ENCODE data around the gene SH3BGR. TPM values are rescaled to one million over a fixed set of nuclear protein-coding genes. Genes with fewer than 3 reads are reported as not detected.

Gene SH3BGR
- total and polyA plus RNA-seq, 2 of the 4 experiments (the other 2 are of a cell fraction): 1.6 to 2.0 TPM

GRCh38 chr21:39484711-39485276, 33.0 kb downstream of the SH3BGR start:
- H3K23ac ChIP-seq (ENCODE audit: low read depth, low read length): no peak overlapping the region
- H3K9ac ChIP-seq (ENCODE audit: low read depth, low read length): no peak overlapping the region
- WGBS, 2 experiments (ENCODE audit: extremely low coverage in 2 of 2, insufficient read length in 1 of 2): no CpG with 5 or more reads among the region's 6 CpGs
- H3K27ac ChIP-seq (ENCODE audit: insufficient read depth, low read length): no peak overlapping the region
- in situ Hi-C loops (cut with MboI; ENCODE audit: low sequenced_read_pairs): no loop called here
- no peak overlapping the region for H3K18ac ChIP-seq (ENCODE audit: low read depth, low read length)
- no peaks in the 10 kb centered on the region for H3K9me3 ChIP-seq (ENCODE audit: control insufficient read depth, insufficient read depth, low read length)
- no peak overlapping the region for H2BK15ac ChIP-seq (ENCODE audit: low read depth, low read length)
- no peak overlapping the region for H3K56ac ChIP-seq (ENCODE audit: extremely low read depth, insufficient read depth, low read length)
- dilution Hi-C loops (cut with HindIII; ENCODE audit: low sequenced_read_pairs, unreplicated experiment): no loop called here
- no peak overlapping the region for H4K8ac ChIP-seq (ENCODE audit: low read depth in 2 of 2, low read length in 2 of 2)
- TF ChIP-seq POLR2A (IDR thresholded peaks at IDR 0.05; ENCODE audit: low read depth, low read length) (no peak), RFX5 (IDR thresholded peaks at IDR 0.05; ENCODE audit: low read depth, low read length) (no peak), FOS (IDR thresholded peaks at IDR 0.05; ENCODE audit: low read depth, low read length) (no peak), BHLHE40 (IDR thresholded peaks at IDR 0.05; ENCODE audit: low read depth, low read length) (no peak)
- H4K5ac ChIP-seq (ENCODE audit: low read depth, low read length): no peak overlapping the region
- no peaks in the 10 kb centered on the region for H3K9me1 ChIP-seq (ENCODE audit: insufficient read depth, low read length)
- no peaks in the 10 kb centered on the region for H3K79me1 ChIP-seq (ENCODE audit: low read depth in 1 of 2, low read length in 2 of 2)
- no peak for ATAC-seq (ENCODE audit: low read depth)
- H2AFZ ChIP-seq (replicated peaks; ENCODE audit: low read length, poor library complexity): no peak overlapping the region
- no peaks in the 10 kb centered on the region for H3K27me3 ChIP-seq (ENCODE audit: control insufficient read depth, insufficient read depth, low read length)
- intact Hi-C loops (cut with micrococcal nuclease): no loop called here
- H3K36me3 ChIP-seq (ENCODE audit: control insufficient read depth, insufficient read depth, low read length): no peaks in the 10 kb centered on the region
- no peak overlapping the region for H2BK120ac ChIP-seq (ENCODE audit: low read depth, low read length)
- BruUV-seq (replicated peaks): no TSS peak
- no peak overlapping the region for H3K14ac ChIP-seq (replicated peaks; ENCODE audit: low read depth, low read length)
- H4K20me1 ChIP-seq (ENCODE audit: insufficient read depth, low read length): no peaks in the 10 kb centered on the region
- no peak overlapping the region for H4K91ac ChIP-seq (ENCODE audit: insufficient read depth, low read depth, low read length)
- no peak overlapping the region for H2AK9ac ChIP-seq (replicated peaks; ENCODE audit: low read depth, low read length, poor library complexity)
- no peak for DNase-seq
- no peak overlapping the region for H3K4me3 ChIP-seq (ENCODE audit: insufficient read depth, low read depth, low read length)
- no peak overlapping the region for H2BK20ac ChIP-seq (ENCODE audit: low read depth, low read length)
- no peak overlapping the region for H3K4me2 ChIP-seq (ENCODE audit: low read depth, low read length)
- no peak overlapping the region for H2BK5ac ChIP-seq (ENCODE audit: low read depth, low read length, poor library complexity, severe bottlenecking)
- no peak overlapping the region for H2AK5ac ChIP-seq (ENCODE audit: low read depth, low read length)
- H3K4ac ChIP-seq (ENCODE audit: low read depth, low read length): no peak overlapping the region
- POLR2A ChIA-PET (ENCODE audit: unreplicated experiment): no interaction called here
- CTCF ChIA-PET: no interaction called here
- H3K4me1 ChIP-seq (ENCODE audit: control insufficient read depth, insufficient read depth, low read length): no peaks in the 10 kb centered on the region

All from IMR-90 (cell line).